ENCODE results near the gene RNF40. TPM values are rescaled to one million over a fixed set of nuclear protein-coding genes. Genes with fewer than 3 reads are reported as not detected.

RNF40 gene
- total and polyA plus RNA-seq, 7 donors, result 26.8 to 49.1 (median 33.2) TPM

DNA sequence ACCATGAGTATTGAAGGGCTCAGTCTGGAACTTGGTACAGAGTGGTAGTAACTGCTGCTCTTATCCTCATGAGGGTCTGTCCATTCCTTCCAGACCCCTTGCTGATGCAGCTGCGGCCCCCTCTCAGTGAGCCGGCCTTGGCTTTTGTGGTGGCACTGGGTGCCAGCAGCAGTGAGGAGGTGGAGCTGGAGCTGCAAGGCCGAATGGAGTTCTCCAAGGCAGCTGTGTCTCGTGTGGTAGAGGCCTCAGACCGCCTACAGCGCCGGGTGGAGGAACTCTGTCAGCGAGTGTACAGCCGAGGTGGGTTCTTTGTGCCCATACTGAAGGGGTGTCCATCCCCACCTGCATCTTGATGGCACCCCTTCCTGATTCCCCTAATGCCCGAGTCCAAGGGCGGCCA lies 2.0 kb downstream of the RNF40 start:
- Histone ChIP-seq H3K9me3 (no peaks in the 10 kb centered on the region), H3K27ac (no peak overlapping the region), H3K36me3 (ENCODE audit: insufficient read depth in 1 of 2, low read depth in 1 of 2) (peaks cover 18 to 62% of the 10 kb centered on the region in 2 donors), H3K4me3 (no peak overlapping the region), H3K27me3 (ENCODE audit: insufficient read depth in 3 of 3, low read length in 2 of 3) (no peaks in the 10 kb centered on the region), H3K4me1 (peaks cover 26% of the 10 kb centered on the region)
- no peak for ATAC-seq
- intact Hi-C loops (cut with DNase I), result no loop called here
- no peak for DNase-seq
- TF ChIP-seq, protein P1, sequence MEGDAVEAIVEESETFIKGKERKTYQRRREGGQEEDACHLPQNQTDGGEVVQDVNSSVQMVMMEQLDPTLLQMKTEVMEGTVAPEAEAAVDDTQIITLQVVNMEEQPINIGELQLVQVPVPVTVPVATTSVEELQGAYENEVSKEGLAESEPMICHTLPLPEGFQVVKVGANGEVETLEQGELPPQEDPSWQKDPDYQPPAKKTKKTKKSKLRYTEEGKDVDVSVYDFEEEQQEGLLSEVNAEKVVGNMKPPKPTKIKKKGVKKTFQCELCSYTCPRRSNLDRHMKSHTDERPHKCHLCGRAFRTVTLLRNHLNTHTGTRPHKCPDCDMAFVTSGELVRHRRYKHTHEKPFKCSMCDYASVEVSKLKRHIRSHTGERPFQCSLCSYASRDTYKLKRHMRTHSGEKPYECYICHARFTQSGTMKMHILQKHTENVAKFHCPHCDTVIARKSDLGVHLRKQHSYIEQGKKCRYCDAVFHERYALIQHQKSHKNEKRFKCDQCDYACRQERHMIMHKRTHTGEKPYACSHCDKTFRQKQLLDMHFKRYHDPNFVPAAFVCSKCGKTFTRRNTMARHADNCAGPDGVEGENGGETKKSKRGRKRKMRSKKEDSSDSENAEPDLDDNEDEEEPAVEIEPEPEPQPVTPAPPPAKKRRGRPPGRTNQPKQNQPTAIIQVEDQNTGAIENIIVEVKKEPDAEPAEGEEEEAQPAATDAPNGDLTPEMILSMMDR (IDR thresholded peaks at IDR 0.05), result no peak
- 82 to 89% (median 86%) methylated on average over 11 of the region's 11 CpGs for WGBS, 3 donors

DNA sequence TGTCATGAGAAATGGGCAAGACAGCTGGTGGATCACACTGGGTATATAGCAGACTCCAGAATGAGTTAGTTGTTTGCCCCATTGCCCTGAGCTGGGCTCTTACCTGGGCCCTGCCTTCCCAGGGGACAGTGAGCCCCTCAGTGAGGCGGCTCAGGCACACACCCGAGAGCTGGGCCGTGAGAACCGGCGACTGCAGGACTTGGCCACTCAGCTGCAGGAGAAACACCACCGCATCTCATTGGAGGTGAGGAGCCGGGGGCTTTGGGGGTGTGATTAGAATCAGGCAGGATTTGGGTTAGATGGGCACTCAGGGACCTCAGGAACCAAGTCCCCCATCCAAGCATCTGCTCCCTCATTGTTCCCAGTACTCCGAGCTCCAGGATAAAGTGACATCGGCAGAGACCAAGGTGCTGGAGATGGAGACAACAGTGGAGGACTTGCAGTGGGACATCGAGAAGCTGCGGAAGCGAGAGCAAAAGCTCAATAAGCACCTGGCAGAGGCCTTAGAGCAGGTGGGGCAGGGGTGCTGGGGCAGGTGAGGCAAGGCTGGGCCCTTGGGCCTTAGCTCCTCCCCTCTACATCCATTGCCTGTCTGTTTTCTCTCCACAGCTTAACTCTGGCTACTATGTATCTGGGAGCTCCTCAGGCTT lies 2.8 kb downstream of the RNF40 start:
- TF ChIP-seq, protein P1 (IDR thresholded peaks at IDR 0.05), result no peak
- H3K36me3 ChIP-seq (ENCODE audit: insufficient read depth in 1 of 2, low read depth in 1 of 2), result peaks cover 24 to 71% of the 10 kb centered on the region in 2 donors
- intact Hi-C loops (cut with DNase I), result no loop called here
- DNase-seq (no peak), ATAC-seq (no peak)
- 86 to 93% (median 92%) methylated on average over 12 of the region's 12 CpGs for WGBS, 3 donors
- no peaks in the 10 kb centered on the region for H3K27me3 ChIP-seq (ENCODE audit: insufficient read depth in 3 of 3, low read length in 2 of 3)
- peaks cover 26% of the 10 kb centered on the region for H3K4me1 ChIP-seq
- no peak overlapping the region for H3K4me3 ChIP-seq
- H3K27ac ChIP-seq, result no peak overlapping the region
- no peaks in the 10 kb centered on the region for H3K9me3 ChIP-seq

DNA sequence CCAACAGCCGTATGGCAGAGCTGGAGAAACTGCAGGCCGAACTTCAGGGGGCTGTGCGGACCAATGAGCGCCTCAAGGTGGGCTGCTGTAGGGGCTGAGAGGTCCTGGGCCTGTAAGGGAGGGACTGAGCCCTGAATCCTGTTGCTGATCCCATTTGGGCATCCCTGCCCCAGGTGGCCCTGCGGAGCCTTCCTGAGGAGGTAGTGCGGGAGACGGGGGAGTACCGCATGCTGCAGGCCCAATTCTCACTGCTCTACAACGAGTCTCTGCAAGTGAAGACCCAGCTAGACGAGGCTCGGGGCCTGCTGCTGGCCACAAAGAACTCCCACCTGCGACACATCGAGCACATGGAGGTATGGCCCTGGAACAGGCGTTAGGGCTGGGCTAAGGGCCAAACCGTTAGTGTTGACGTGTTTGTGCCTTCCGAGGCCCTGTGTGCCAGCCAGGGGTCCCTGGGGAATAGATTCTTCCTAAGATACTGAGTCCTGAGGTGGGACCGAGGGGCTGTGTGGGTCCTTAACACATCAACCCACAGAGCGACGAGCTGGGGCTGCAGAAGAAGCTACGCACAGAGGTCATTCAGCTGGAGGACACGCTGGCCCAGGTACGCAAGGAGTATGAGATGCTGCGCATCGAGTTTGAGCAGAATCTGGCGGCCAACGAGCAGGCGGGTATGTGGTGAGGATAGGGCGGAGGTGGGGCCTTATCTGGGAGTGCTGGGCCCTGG lies 4.2 kb downstream of the RNF40 start:
- H3K4me1 ChIP-seq, result peaks cover 19% of the 10 kb centered on the region

DNA sequence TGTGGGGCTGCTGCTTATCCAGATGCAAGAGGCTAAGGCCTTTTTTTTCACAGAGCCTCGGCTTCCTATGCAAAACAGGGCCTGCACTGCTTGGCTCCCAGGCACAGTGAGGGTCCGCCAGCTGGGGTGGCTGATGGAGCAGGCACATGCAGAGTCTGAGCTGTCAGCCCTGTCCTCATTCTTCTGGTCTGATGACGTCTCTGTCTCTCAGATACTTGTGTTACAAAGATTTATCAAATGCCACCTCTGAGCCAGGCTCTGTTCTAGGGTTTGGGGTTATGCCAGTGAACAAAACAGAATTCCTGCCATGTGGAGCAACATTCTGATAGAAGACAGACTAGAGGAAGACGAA lies 4.8 kb downstream of the RNF40 start:
- H3K27ac ChIP-seq, result no peak overlapping the region
- H3K36me3 ChIP-seq (ENCODE audit: insufficient read depth in 1 of 2, low read depth in 1 of 2), result peaks cover 24 to 90% of the 10 kb centered on the region in 2 donors
- TF ChIP-seq, protein P1 (IDR thresholded peaks at IDR 0.05), result no peak
- no peak for DNase-seq
- no peak overlapping the region for H3K4me3 ChIP-seq
- 67 to 73% (median 73%) methylated on average over 4 of the region's 4 CpGs for WGBS, 3 donors
- intact Hi-C loops (cut with DNase I), result no loop called here
- no peak for ATAC-seq
- peaks cover 16% of the 10 kb centered on the region for H3K4me1 ChIP-seq
- H3K27me3 ChIP-seq (ENCODE audit: insufficient read depth in 3 of 3, low read length in 2 of 3), result no peaks in the 10 kb centered on the region
- no peaks in the 10 kb centered on the region for H3K9me3 ChIP-seq

More for the DNA sequence above, 4.2 kb downstream of the RNF40 start:
- H3K4me3 ChIP-seq, result no peak overlapping the region
- WGBS, 3 donors, result 83 to 89% (median 87%) methylated on average over 29 of the region's 29 CpGs
- DNase-seq (no peak), ATAC-seq (no peak)
- H3K36me3 ChIP-seq (ENCODE audit: insufficient read depth in 1 of 2, low read depth in 1 of 2), result peaks cover 24 to 85% of the 10 kb centered on the region in 2 donors
- TF ChIP-seq, protein P1 (IDR thresholded peaks at IDR 0.05), result no peak
- no peak overlapping the region for H3K27ac ChIP-seq
- H3K27me3 ChIP-seq (ENCODE audit: insufficient read depth in 3 of 3, low read length in 2 of 3), result no peaks in the 10 kb centered on the region
- no peaks in the 10 kb centered on the region for H3K9me3 ChIP-seq
- intact Hi-C loops (cut with DNase I), result no loop called here
